ENCODE results near the gene CADM2.
"Not testable (repeated sequence)": the region's sequence is repeated elsewhere in the genome, so short reads cannot be mapped to it uniquely, and the experiment has no call there.

The CADM2 gene

DNA sequence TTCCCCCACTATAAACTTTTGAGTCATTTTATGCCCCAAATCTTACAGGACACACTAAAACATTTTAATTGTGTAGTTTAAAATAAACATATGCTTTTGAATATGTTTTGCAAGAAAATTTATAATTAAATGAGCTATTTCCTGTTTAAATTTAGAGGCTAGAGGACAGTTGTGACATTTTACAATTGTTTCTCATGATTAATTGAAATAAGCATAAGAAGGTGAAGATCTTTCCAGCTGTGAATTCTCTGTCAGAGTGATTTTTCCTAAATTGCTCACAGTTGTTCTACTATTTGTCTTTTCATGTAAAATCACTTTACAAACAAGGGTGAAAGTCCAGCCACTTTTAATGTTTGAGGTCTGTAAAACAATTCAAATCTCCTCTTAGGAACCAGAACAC lies 892.3 kb downstream of the CADM2 start:
- no peak for DNase-seq

DNA sequence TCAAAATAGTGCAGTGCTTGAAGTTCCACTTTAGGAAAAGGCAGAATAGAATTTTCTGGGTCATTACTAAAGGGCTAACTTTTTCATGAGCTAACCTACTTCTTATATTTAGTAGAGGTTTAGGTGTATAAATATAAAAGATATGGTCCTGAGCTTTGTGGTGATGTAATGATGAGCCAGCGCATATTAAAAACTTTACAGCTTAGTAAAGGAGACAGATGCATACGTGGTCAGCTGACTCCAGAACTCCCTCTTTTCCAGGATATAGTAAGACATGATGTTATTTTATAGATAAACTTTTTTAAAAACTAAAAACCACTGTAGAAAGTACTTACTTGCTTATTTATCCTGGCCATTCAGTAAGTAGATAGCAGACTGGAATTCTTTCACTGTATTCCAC lies 895.0 kb downstream of the CADM2 start:
- DNase-seq, result no peak

GRCh38 chr3:85862893-85863455 lies 904.2 kb downstream of the CADM2 start:
- DNase-seq, result no peak

GRCh38 chr3:85864896-85865295 lies 906.1 kb downstream of the CADM2 start:
- DNase-seq, result no peak

DNA sequence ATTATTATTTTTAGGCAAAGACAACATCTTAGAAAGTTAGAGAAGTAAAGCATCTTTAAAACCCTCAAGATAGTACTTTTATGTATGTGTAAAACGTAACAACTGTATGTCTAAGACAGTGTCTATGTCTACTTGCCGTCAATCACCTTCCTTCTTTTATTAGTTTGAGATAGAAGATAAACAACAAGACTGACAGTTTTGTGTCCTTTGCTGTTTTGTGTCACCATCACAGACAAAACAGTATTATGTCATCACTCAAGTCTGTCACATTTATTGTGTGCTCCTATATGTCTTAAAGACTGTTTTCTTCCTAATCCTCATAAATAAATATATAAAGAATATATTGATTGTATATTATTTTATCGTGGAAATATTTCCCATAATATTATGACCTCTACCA lies 908.3 kb downstream of the CADM2 start:
- DNase-seq, result no peak

- no peak for DNase-seq
These were observed 916.8 kb downstream of the CADM2 start for GRCh38 chr3:85875589-85875988.

DNA sequence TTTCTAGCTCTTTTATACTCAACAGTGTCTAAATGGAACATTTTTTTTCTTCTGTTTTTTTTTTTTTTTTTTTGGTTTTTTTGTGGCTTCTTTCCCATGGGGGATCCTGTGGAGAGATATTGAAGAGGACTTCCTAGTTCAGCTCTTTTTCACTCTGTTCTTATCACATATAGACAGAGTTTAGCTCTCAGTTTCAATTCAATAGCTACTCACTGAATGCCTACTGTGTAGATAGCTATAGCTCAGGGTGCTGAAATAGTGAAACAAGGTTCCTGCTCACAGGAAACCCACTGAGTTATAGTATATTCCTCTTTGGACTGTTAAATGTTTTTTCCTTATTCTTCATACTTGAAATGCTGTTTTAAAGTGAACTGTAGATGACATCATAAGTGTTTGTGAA lies 918.8 kb downstream of the CADM2 start:
- no peak for DNase-seq

DNA sequence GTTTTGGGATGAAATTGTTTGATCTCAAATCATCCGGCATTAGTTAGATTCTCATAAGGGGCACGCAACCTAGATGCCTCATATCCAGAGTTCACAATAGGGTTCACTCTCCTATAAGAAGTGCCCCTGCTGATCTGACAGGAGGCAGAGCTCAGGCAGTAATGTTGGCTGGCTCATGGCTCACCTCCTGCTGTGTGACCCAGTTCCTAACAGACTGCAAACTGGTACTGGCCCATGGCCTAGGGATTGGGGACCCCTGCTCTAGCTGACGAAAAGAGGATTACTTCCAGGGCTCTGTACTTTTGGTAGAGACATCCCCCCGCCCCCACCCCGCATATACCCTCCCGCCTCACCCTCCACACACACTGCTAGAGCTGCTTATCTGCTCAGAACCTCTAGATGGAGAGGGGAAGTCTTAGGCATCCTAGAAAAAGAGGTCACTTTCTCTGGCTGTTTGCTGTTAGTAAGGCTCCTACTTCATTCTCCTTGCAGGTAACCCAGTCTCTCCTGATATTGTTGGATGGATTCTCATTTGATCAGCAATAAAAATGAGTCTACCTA lies 923.1 kb downstream of the CADM2 start:
- DNase-seq, result no peak

DNA sequence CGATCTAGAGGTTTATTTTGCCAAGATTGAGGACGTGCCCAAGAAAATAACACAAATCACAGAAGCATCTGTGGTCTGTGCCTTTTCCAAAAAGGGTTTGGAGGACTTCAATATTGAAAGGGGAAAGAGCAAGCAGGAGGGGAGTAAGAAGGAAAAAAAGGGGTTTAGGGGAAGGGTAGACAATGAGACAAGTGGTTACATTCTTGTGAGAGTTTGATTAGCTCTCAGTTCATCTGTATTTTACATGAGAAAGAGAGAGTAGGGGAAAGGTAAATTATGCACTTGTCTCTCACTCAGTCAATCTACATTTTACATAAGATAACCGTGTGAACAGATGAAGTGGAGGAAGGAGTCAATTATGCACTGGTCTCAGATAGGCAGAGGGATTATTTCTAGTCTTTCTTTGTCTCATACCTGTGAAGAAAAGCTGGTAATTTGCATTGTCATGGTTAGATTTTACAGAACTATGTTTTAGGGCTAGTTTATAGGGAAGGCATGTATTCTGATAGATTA lies 931.3 kb downstream of the CADM2 start:
- no peak for DNase-seq

DNA sequence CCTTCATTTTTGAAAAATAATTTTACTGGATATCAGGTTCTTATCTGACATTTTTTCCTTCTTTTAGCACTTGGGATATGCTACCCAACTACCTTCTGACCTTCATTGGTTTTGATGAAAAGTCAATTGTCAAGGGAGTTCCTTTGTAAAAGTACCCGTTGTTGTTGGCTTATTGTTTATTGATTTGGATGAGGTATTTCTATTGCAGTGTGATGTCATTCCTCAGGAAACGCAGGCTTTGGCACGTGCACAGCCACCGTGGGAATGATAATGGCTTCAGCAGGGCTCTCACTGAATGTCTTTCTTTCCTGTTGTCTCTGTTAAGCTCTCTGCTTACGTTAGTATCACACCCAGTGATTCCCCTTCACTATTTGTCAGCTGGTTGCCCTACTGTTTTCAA lies 944.6 kb downstream of the CADM2 start:
- no peak for DNase-seq

GRCh38 chr3:85912980-85913379 lies 954.2 kb downstream of the CADM2 start:
- no peak for DNase-seq

- DNase-seq, result no peak
These were observed 963.6 kb downstream of the CADM2 start for GRCh38 chr3:85922374-85922773.

GRCh38 chr3:85930718-85931117 lies 971.9 kb downstream of the CADM2 start:
- DNase-seq, result no peak

- no peak for DNase-seq
These were observed 974.5 kb downstream of the CADM2 start for GRCh38 chr3:85933326-85933725.

- DNase-seq, result no peak
These were observed 976.4 kb downstream of the CADM2 start for GRCh38 chr3:85935171-85935570.

DNA sequence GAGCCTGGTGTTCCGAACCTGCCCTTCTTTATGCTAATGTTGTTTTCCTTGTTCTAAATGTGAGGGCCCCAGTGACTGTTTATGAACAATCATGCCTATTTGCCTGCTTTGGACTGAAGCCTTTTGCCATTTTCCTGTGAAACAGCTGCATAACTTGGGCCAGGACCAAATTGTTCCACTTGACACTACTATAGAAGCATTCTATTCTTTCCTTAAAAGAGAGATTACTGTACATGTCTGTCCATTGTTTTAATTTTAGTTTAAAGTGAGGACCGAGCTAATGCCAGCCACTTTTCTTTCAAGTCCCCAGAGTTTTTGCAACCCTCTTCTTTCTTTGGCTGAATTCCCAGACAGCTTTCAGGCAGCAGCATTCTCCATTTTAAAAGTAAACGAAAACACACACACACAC lies 980.3 kb downstream of the CADM2 start:
- DNase-seq, result peak; percentile 43

GRCh38 chr3:85950435-85950834 lies 991.6 kb downstream of the CADM2 start:
- no peak for DNase-seq

- no peak for DNase-seq
These were observed 1002.0 kb downstream of the CADM2 start for GRCh38 chr3:85960793-85961192.

GRCh38 chr3:85977615-85978338 lies 1019.0 kb downstream of the CADM2 start:
- DNase-seq, result no peak

- DNase-seq, result no peak
These were observed 1020.2 kb downstream of the CADM2 start for GRCh38 chr3:85979034-85979433.

DNA sequence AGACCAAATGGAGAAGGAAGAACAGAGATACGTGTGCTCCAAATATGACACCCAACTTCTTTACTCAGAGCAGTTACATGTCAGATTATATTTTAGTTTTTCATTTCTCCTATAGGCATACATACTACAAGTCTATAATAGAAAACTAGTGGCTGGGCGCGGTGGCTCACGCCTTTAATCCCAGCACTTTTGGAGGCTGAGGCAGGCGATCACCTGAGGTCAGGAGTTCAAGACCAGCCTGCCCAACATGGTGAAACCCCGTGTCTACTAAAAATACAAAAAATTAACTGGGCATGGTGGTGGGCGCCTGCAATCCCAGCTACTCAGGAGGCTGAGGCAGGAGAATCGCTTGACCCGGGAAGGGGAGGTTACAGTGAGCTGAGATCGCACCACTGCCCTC lies 1030.8 kb downstream of the CADM2 start:
- not testable (repeated sequence) for DNase-seq

- no peak for DNase-seq
These were observed 1070.8 kb downstream of the CADM2 start for GRCh38 chr3:86029590-86029989.

GRCh38 chr3:86037916-86038315 lies 1079.1 kb downstream of the CADM2 start:
- no peak for DNase-seq

GRCh38 chr3:86046436-86047136 lies 1087.8 kb downstream of the CADM2 start:
- DNase-seq, result no peak

Measured in COR-L47 (cell line).